ENCODE results near the gene SDC3.

The SDC3 gene

DNA sequence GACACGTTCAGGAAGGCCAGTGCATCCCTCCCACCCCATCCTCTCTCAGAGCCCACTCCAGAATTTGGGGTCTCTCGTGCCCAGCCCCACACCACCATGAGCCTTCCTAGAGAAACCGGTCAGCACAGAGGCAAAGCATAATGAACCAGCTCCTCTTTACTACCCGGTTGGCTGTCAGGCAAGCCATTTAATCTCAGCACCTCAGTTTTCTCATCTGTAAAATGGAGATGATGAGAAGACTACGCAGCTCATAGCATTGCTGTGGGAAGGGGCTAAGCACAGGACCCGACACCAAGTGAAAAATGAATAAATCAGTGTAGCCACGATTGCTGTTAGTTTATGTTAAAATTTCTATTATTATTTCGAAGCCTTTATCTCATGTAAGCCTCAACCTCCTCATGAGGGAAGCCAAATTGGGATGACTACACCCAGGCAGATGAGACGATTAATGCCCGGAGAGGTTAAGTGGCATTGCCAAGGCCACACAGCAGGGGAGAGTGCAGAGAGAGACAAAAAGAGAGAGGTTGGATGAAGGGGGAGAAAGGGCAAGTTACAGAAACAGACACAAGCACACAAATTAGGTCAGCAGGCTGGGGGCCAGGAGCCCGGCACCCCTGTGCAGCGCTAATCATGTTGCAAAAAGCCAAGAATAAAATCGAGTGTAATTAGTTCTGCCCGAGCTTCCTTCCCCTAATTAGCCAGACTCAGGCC, 25.7 kb downstream of the SDC3 start:
- Histone ChIP-seq H4K20me1 (ENCODE audit: control insufficient read depth, insufficient read depth, low read depth, low read length) (no peaks in the 10 kb centered on the region; the same call in 1 of the 2 replicates), H3K36me3 (ENCODE audit: control insufficient read depth, low read length) (no peaks in the 10 kb centered on the region), H3K9me3 (ENCODE audit: control insufficient read depth, insufficient read depth, low read length) (no peaks in the 10 kb centered on the region), H3K27ac (ENCODE audit: low read depth, low read length) (no peak overlapping the region), H3K27me3 (ENCODE audit: control insufficient read depth, low read length) (peaks cover 55% of the 10 kb centered on the region), H3K4me3 (ENCODE audit: low read length) (no peak overlapping the region), H3K9me2 (replicated peaks; ENCODE audit: control insufficient read depth, low read length) (no peaks in the 10 kb centered on the region), H3K79me2 (ENCODE audit: control insufficient read depth, low read length) (no peaks in the 10 kb centered on the region), H3K4me1 (ENCODE audit: control insufficient read depth, low read length) (peaks cover 17% of the 10 kb centered on the region), H3F3A (ENCODE audit: control insufficient read depth, insufficient read depth) (peaks cover 4% of the 10 kb centered on the region; the same call in 1 of the 2 replicates), H3K4me2 (ENCODE audit: low read length) (no peak overlapping the region)
- TF ChIP-seq EZH2phosphoT487 (IDR thresholded peaks at IDR 0.05; ENCODE audit: borderline replicate concordance, low read length) = no peak
- TF ChIP-seq CTCF (IDR thresholded peaks at IDR 0.05; ENCODE audit: low read depth, low read length, poor library complexity, severe bottlenecking) = no peak

- Histone ChIP-seq H4K20me1 (ENCODE audit: control insufficient read depth, insufficient read depth, low read depth, low read length) (no peaks in the 10 kb centered on the region; the same call in 1 of the 2 replicates), H3K27me3 (ENCODE audit: control insufficient read depth, low read length) (peaks cover 60% of the 10 kb centered on the region)
These were observed 27.0 kb downstream of the SDC3 start for GRCh38 chr1:30881319-30882181.

DNA sequence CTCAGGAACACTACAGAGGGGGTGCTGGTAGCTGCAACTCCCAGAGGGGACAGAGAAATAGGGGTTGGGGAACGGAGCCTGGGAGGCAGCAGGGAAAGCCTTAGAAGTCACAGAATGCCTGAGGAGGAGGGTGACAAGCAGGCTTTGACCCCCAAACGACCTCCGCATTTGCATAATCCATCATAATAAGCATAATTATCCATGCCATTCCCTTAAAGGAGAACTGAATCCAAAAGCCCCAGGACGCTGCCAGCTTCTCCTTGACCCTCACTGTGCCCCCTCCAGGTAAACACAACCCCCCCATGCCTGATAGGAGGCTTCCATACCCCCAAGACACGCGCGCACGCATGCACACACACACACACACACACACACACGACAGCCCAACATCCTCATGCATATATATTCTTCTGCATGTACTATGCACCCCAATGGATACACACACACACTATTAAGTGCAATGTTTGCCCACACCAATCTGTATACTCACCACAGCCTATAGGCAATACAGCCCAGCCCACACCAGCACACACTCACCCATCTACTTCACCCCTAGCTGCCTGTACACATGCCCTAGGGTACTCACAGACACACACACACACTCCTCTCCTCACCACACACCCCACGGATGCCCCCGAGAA, 27.8 kb downstream of the SDC3 start:
- Histone ChIP-seq H3K4me1 (ENCODE audit: control insufficient read depth, low read length) (peaks cover 15% of the 10 kb centered on the region), H3K4me2 (ENCODE audit: low read length) (peak overlapping the region; percentile 25; the same call in 1 of the 2 replicates), H4K20me1 (ENCODE audit: control insufficient read depth, insufficient read depth, low read depth, low read length) (no peaks in the 10 kb centered on the region; the same call in 1 of the 2 replicates), H3K4me3 (ENCODE audit: low read length) (no peak overlapping the region), H3K27me3 (ENCODE audit: control insufficient read depth, low read length) (peaks cover 53% of the 10 kb centered on the region), H3K36me3 (ENCODE audit: control insufficient read depth, low read length) (no peaks in the 10 kb centered on the region), H3K9me2 (replicated peaks; ENCODE audit: control insufficient read depth, low read length) (no peaks in the 10 kb centered on the region), H3K9me3 (ENCODE audit: control insufficient read depth, insufficient read depth, low read length) (no peaks in the 10 kb centered on the region), H3K27ac (ENCODE audit: low read depth, low read length) (no peak overlapping the region), H3K79me2 (ENCODE audit: control insufficient read depth, low read length) (no peaks in the 10 kb centered on the region), H3F3A (ENCODE audit: control insufficient read depth, insufficient read depth) (peaks cover 4% of the 10 kb centered on the region; the same call in 1 of the 2 replicates)
- TF ChIP-seq CTCF (IDR thresholded peaks at IDR 0.05; ENCODE audit: low read depth, low read length, poor library complexity, severe bottlenecking) = no peak

More at GRCh38 chr1:30881319-30882181, 27.0 kb downstream of the SDC3 start:
- Histone ChIP-seq H3K36me3 (ENCODE audit: control insufficient read depth, low read length) (no peaks in the 10 kb centered on the region), H3K27ac (ENCODE audit: low read depth, low read length) (no peak overlapping the region), H3K4me1 (ENCODE audit: control insufficient read depth, low read length) (peaks cover 15% of the 10 kb centered on the region), H3K9me3 (ENCODE audit: control insufficient read depth, insufficient read depth, low read length) (no peaks in the 10 kb centered on the region), H3K4me3 (ENCODE audit: low read length) (no peak overlapping the region), H3F3A (ENCODE audit: control insufficient read depth, insufficient read depth) (peaks cover 4% of the 10 kb centered on the region; the same call in 1 of the 2 replicates), H3K9me2 (replicated peaks; ENCODE audit: control insufficient read depth, low read length) (no peaks in the 10 kb centered on the region), H3K4me2 (ENCODE audit: low read length) (peak overlapping the region; percentile 25; the same call in 1 of the 2 replicates), H3K79me2 (ENCODE audit: control insufficient read depth, low read length) (no peaks in the 10 kb centered on the region)
- TF ChIP-seq EZH2phosphoT487 (IDR thresholded peaks at IDR 0.05; ENCODE audit: borderline replicate concordance, low read length) (no peak), CTCF (IDR thresholded peaks at IDR 0.05; ENCODE audit: low read depth, low read length, poor library complexity, severe bottlenecking) (no peak)
